HCT116 (cell line): ENCODE results near the gene LINGO1.

Experiments
- CEBPB ChIP-seq: IDR thresholded peaks from 2 replicates; pipeline ENCODE4 v1.6.1; 2012; ENCODE audit warnings: low read depth
- CTCF ChIP-seq, 3 experiments: fragments of 200-600 bp in 1 of 3; sonication (generic) in 1 of 3; IDR thresholded peaks in 2 of 3; conservative IDR thresholded peaks in 1 of 3; 2 replicates each; pipeline ENCODE4 v1.5.1; 2012 to 2017; ENCODE audit warnings: low read depth in 2 of 3, low read length in 2 of 3, antibody characterized with exemption in 1 of 3, borderline replicate concordance in 1 of 3, control low read depth in 1 of 3, mild to moderate bottlenecking in 1 of 3, mixed read lengths in 1 of 3, mixed run types in 1 of 3, moderate library complexity in 1 of 3; ENCODE audit not compliant: insufficient read depth in 1 of 3
- EZH2 ChIP-seq: fragments of 200-600 bp; sonication (generic); IDR thresholded peaks from 2 replicates; pipeline ENCODE4 v1.6.1; 2017; ENCODE audit warnings: antibody characterized with exemption, mixed run types
- EZH2phosphoT487 ChIP-seq: fragments of 200-600 bp; IDR thresholded peaks from 2 replicates; pipeline ENCODE4 v1.6.1; 2018; ENCODE audit warnings: antibody characterized with exemption, borderline replicate concordance
- RAD21 ChIP-seq: IDR thresholded peaks from 2 replicates; pipeline ENCODE4 v1.6.1; 2012; ENCODE audit warnings: low read depth, mild to moderate bottlenecking
- YY1 ChIP-seq: IDR thresholded peaks from 2 replicates; pipeline ENCODE4 v1.6.1; 2011; ENCODE audit warnings: low read length, low read depth, moderate library complexity, mild to moderate bottlenecking; ENCODE audit not compliant: insufficient replicate concordance; ENCODE audit errors: extremely low read depth
- TF ChIP-seq, protein P1 (sequence below): IDR thresholded peaks from 2 replicates; pipeline ENCODE4 v1.6.1; 2012

DNA sequence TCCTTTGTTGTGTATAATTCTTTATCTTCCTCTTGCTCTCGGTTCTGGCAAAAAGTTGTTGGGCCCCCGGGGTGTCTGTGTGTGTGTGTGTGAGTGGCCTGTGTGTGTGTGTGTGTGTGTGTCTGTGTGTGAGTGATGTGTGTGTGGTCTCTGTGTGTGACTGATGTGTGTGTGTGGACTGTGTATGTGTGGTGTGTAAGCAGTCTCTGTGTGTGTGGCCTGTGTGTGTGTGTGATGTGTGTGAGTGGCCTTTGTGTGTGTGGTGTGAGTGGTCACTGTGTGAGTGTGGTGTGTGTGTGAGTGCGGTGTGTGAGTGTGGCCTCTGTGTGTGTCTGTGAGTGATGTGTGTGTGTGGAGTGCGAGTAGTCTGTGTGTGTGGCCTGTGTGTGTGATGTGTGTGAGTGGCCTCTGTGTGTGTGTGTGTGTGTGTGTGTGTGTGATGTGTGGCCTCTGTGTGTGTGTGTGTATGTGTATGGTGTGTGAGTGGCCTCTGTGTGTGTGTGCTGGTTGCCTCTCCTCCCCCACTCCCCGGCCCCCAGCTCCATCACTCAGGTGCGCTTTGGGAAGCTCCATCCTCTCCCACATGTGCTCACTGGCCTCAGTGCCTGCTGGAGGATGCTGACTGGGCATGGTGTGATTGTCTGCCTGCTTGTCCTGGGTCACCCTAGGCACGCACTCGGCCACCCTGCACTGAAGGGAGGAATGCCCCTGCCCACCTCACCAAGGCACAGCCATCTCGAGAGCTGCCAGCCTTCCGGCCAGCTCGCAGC is 8.8 kb downstream of the LINGO1 start:
- TF ChIP-seq CTCF (IDR thresholded peaks at IDR 0.05 in 2 of 3, conservative IDR thresholded peaks at IDR 0.05 in 1 of 3; ENCODE audit: borderline replicate concordance in 1 of 3, insufficient read depth in 1 of 3, low read depth in 2 of 3, low read length in 2 of 3), result no peak
- TF ChIP-seq RAD21, result no peak
- TF ChIP-seq, protein P1, sequence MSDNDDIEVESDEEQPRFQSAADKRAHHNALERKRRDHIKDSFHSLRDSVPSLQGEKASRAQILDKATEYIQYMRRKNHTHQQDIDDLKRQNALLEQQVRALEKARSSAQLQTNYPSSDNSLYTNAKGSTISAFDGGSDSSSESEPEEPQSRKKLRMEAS, result no peak
- TF ChIP-seq EZH2phosphoT487, result no peak
- no peak for TF ChIP-seq EZH2
- no peak for TF ChIP-seq YY1
- no peak for TF ChIP-seq CEBPB
